GM19240 (cell line): ENCODE measurements around the gene FNTB.
A peak's percentile ranks its signal among the peaks of the same experiment; 100 is the strongest.
"Not testable (repeated sequence)": the region's sequence is repeated elsewhere in the genome, so short reads cannot be mapped to it uniquely, and the experiment has no call there.

Experiments used
- DNase-seq: peaks from one replicate; pipeline ENCODE4 v3.0.0; 2011; ENCODE audit warnings: low spot score; ENCODE audit not compliant: insufficient read length

Gene FNTB

GRCh38 chr14:65080960-65081747, 94.5 kb downstream of the FNTB start:
- no peak for DNase-seq

GRCh38 chr14:65082930-65083329, 96.2 kb downstream of the FNTB start:
- DNase-seq: no peak

- DNase-seq: no peak
Measured at GRCh38 chr14:65084554-65085505, 98.1 kb downstream of the FNTB start.

- DNase-seq: not testable (repeated sequence)
Measured at GRCh38 chr14:65086686-65087085, 100.0 kb downstream of the FNTB start.

GRCh38 chr14:65087835-65088234, 101.1 kb downstream of the FNTB start:
- DNase-seq: not testable (repeated sequence)

GRCh38 chr14:65092349-65092748, 105.7 kb downstream of the FNTB start:
- DNase-seq: no peak

GRCh38 chr14:65095633-65096205, 109.0 kb downstream of the FNTB start:
- DNase-seq: no peak

GRCh38 chr14:65096323-65097089, 109.8 kb downstream of the FNTB start:
- DNase-seq: no peak

- DNase-seq: no peak
Measured at GRCh38 chr14:65098586-65098985, 111.9 kb downstream of the FNTB start.

- no peak for DNase-seq
Measured at GRCh38 chr14:65100922-65101541, 114.3 kb downstream of the FNTB start.

GRCh38 chr14:65101631-65102440, 115.1 kb downstream of the FNTB start:
- DNase-seq: no peak

GRCh38 chr14:65102441-65103149, 115.9 kb downstream of the FNTB start, which contains the start of gene MAX:
Gene MAX (minus strand): TSS chr14:65102517. CDS start chr14:65102339, 178 bp downstream.
- peak; percentile 87 for DNase-seq

GRCh38 chr14:65103150-65103760, 116.6 kb downstream of the FNTB start:
- no peak for DNase-seq

- DNase-seq: no peak
Measured at GRCh38 chr14:65104791-65105190, 118.1 kb downstream of the FNTB start.

- no peak for DNase-seq
Measured at GRCh38 chr14:65106316-65106715, 119.6 kb downstream of the FNTB start.

GRCh38 chr14:65106736-65107135, 120.0 kb downstream of the FNTB start:
- DNase-seq: no peak

GRCh38 chr14:65107200-65107599, 120.5 kb downstream of the FNTB start:
- DNase-seq: no peak

- no peak for DNase-seq
Measured at GRCh38 chr14:65109357-65109756, 122.7 kb downstream of the FNTB start.

- DNase-seq: no peak
Measured at GRCh38 chr14:65110525-65110924, 123.8 kb downstream of the FNTB start.
